H9 (cell line): ENCODE data around the gene DRD5. TPM values are rescaled to one million over a fixed set of nuclear protein-coding genes. Genes with fewer than 3 reads are reported as not detected.

Source experiments
- DNase-seq: peaks from one replicate; pipeline ENCODE4 v3.0.0-alpha.2; 2017
- H2AFZ ChIP-seq: one replicate; pipeline ENCODE4 v1.6.1; 2013; ENCODE audit warnings: mild to moderate bottlenecking, low read length, control low read depth, moderate library complexity
- H2AK5ac ChIP-seq: 2 replicates; pipeline ENCODE4 v1.6.1; 2013; ENCODE audit warnings: low read length, control low read depth, mixed read lengths; ENCODE audit not compliant: insufficient read length
- H2BK120ac ChIP-seq: one replicate; pipeline ENCODE4 v1.6.1; 2013; ENCODE audit warnings: low read depth, mild to moderate bottlenecking, low read length, control low read depth, inconsistent platforms; ENCODE audit not compliant: poor library complexity, severe bottlenecking
- H2BK12ac ChIP-seq: 2 replicates; pipeline ENCODE4 v1.6.1; 2013; ENCODE audit warnings: low read length, control low read depth, mixed read lengths, low read depth; ENCODE audit not compliant: insufficient read length
- H2BK15ac ChIP-seq: 2 replicates; pipeline ENCODE4 v1.6.1; 2013; ENCODE audit warnings: low read depth, low read length, control low read depth
- H2BK20ac ChIP-seq: one replicate; pipeline ENCODE4 v1.6.1; 2013; ENCODE audit warnings: low read depth, mild to moderate bottlenecking, low read length, control low read depth, inconsistent platforms; ENCODE audit not compliant: poor library complexity, severe bottlenecking
- H2BK5ac ChIP-seq: 2 replicates; pipeline ENCODE4 v1.6.1; 2013; ENCODE audit warnings: low read length, control low read depth, mixed read lengths; ENCODE audit not compliant: insufficient read length
- H3K14ac ChIP-seq: 2 replicates; pipeline ENCODE4 v1.6.1; 2013; ENCODE audit warnings: low read length, control low read depth; ENCODE audit not compliant: insufficient read depth
- H3K18ac ChIP-seq: 2 replicates; pipeline ENCODE4 v1.6.1; 2013; ENCODE audit warnings: low read depth, mild to moderate bottlenecking, mixed read lengths, low read length, control low read depth; ENCODE audit not compliant: insufficient read length
- H3K23ac ChIP-seq: 2 replicates; pipeline ENCODE4 v1.6.1; 2013; ENCODE audit warnings: low read length, control low read depth, mixed read lengths, low read depth; ENCODE audit not compliant: insufficient read length
- H3K23me2 ChIP-seq: 2 replicates; pipeline ENCODE4 v1.6.1; 2013; ENCODE audit warnings: low read depth, mild to moderate bottlenecking, mixed read lengths, low read length, control low read depth; ENCODE audit not compliant: insufficient read length, poor library complexity, severe bottlenecking
- H3K27ac ChIP-seq: 2 replicates; pipeline ENCODE4 v1.5.1; 2013; ENCODE audit warnings: low read length, control low read depth, mixed read lengths, low read depth; ENCODE audit not compliant: insufficient read length
- H3K27me3 ChIP-seq: 2 replicates; pipeline ENCODE4 v1.6.1; 2013; ENCODE audit warnings: low read length, control low read depth, inconsistent platforms; ENCODE audit not compliant: insufficient read depth
- H3K4ac ChIP-seq: 2 replicates; pipeline ENCODE4 v1.6.1; 2013; ENCODE audit warnings: low read depth, mild to moderate bottlenecking, control low read depth, inconsistent platforms, low read length, moderate library complexity
- H3K4me1 ChIP-seq: 2 replicates; pipeline ENCODE4 v1.6.1; 2013; ENCODE audit warnings: low read length, control low read depth, inconsistent platforms; ENCODE audit not compliant: insufficient read depth
- H3K4me2 ChIP-seq: 2 replicates; pipeline ENCODE4 v1.6.1; 2013; ENCODE audit warnings: low read length, control low read depth, mixed read lengths; ENCODE audit not compliant: insufficient read length, insufficient read depth
- H3K56ac ChIP-seq: 2 replicates; pipeline ENCODE4 v1.6.1; 2013; ENCODE audit warnings: low read depth, mild to moderate bottlenecking, mixed read lengths, low read length, control low read depth; ENCODE audit not compliant: insufficient read length
- H3K79me1 ChIP-seq: 2 replicates; pipeline ENCODE4 v1.6.1; 2013; ENCODE audit warnings: low read depth, mild to moderate bottlenecking, moderate library complexity, low read length, control low read depth, inconsistent platforms; ENCODE audit not compliant: insufficient read depth, poor library complexity, severe bottlenecking
- H3K79me2 ChIP-seq: 2 replicates; pipeline ENCODE4 v1.6.1; 2013; ENCODE audit warnings: low read length, control low read depth, inconsistent platforms; ENCODE audit not compliant: insufficient read depth
- H3K9ac ChIP-seq: 2 replicates; pipeline ENCODE4 v1.6.1; 2013; ENCODE audit warnings: low read length, control low read depth, mixed read lengths; ENCODE audit not compliant: insufficient read length; ENCODE audit errors: extremely low read depth
- H3K9me3 ChIP-seq: one replicate; pipeline ENCODE4 v1.6.1; 2013; ENCODE audit warnings: low read depth, low read length, inconsistent platforms; ENCODE audit not compliant: control insufficient read depth
- H3T11ph ChIP-seq: one replicate; pipeline ENCODE4 v1.6.1; 2013; ENCODE audit warnings: mild to moderate bottlenecking, low read length, control low read depth, inconsistent platforms
- H4K20me1 ChIP-seq: one replicate; pipeline ENCODE4 v1.6.1; 2013; ENCODE audit not compliant: control insufficient read depth, insufficient read length, insufficient read depth
- H4K5ac ChIP-seq: 2 replicates; pipeline ENCODE4 v1.6.1; 2013; ENCODE audit warnings: low read depth, mild to moderate bottlenecking, mixed read lengths, low read length, control low read depth; ENCODE audit not compliant: insufficient read length
- H4K8ac ChIP-seq: replicated peaks from 2 replicates; pipeline ENCODE4 v1.6.1; 2013; ENCODE audit warnings: low read length, control low read depth, mixed read lengths, low read depth; ENCODE audit not compliant: insufficient read length
- H4K91ac ChIP-seq: 2 replicates; pipeline ENCODE4 v1.6.1; 2013; ENCODE audit warnings: low read depth, mild to moderate bottlenecking, moderate library complexity, mixed read lengths, low read length, control low read depth; ENCODE audit not compliant: insufficient read length
- H3K27ac Mint-ChIP-seq, 3 experiments: 2 replicates in 2 of 3; 3 replicates in 1 of 3; pipeline ENCODE4 v1.8.0; 2020 to 2021; ENCODE audit warnings: mixed read lengths in 3 of 3, mild to moderate bottlenecking in 1 of 3, moderate library complexity in 1 of 3
- H3K27me3 Mint-ChIP-seq: 2 replicates; pipeline ENCODE4 v1.8.0; 2021; ENCODE audit warnings: low read depth, mild to moderate bottlenecking, moderate library complexity, mixed read lengths
- H3K36me3 Mint-ChIP-seq, 3 experiments: 2 replicates in 2 of 3; 3 replicates in 1 of 3; pipeline ENCODE4 v1.8.0; 2020 to 2021; ENCODE audit warnings: low read depth in 3 of 3, mixed read lengths in 3 of 3; ENCODE audit not compliant: insufficient read depth in 1 of 3
- H3K4me1 Mint-ChIP-seq, 2 experiments: 2 replicates each; pipeline ENCODE4 v1.8.0; 2020; ENCODE audit warnings: mixed read lengths in 2 of 2
- H3K4me3 Mint-ChIP-seq, 2 experiments: 2 replicates in 1 of 2; 3 replicates in 1 of 2; pipeline ENCODE4 v1.8.0; 2020 to 2021; ENCODE audit warnings: mild to moderate bottlenecking in 2 of 2, mixed read lengths in 2 of 2, moderate library complexity in 1 of 2
- H3K9me3 Mint-ChIP-seq, 2 experiments: 2 replicates in 1 of 2; 3 replicates in 1 of 2; pipeline ENCODE4 v1.8.0; 2020; ENCODE audit warnings: mild to moderate bottlenecking in 2 of 2, mixed read lengths in 2 of 2, moderate library complexity in 1 of 2
- WGBS: extraction: QIAGEN DNeasy Blood & Tissue Kit; methylation state at CpG from one replicate; pipeline ENCODE4 v1.1.7; 2013; ENCODE audit warnings: missing lambda C conversion rate, low lambda C conversion rate, mixed read lengths; ENCODE audit not compliant: insufficient read length; ENCODE audit errors: extremely low coverage; 5-methylcytosine and 5-hydroxymethylcytosine counted together
- total RNA-seq: library from RNA; stranded (reverse); gene quantifications from 2 replicates; pipeline ENCODE4 v1.2.1, GENCODE V29; 2021
- TF ChIP-seq, protein P1 (sequence below): fragments of 200-600 bp; sonication (generic); conservative IDR thresholded peaks from 3 replicates; pipeline ENCODE4 v1.8.0; 2021; ENCODE audit warnings: antibody characterized with exemption, mild to moderate bottlenecking

The DRD5 gene
- total RNA-seq, 1 experiment from 2014 or later, result not detected

DNA sequence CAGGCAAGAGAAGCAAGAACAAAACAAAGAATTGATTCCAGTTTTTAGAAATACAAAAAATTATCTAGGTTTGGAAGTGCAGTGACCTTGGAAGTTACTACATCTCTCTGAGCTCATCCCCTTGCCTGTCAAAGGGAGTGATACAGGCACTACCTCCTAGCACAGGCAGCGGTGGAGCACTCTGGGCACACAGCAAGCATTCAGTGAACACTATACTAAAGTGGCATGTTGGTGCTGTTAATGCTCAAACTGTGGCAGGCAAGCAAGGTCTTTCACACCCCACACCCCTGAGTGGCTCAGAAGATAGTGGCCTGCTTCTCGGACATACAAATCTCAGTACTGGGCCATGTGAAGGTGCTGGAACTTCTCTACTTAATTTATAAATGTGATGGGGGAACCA is 51.2 kb downstream of the DRD5 start:
- Histone ChIP-seq H2BK20ac (no peak overlapping the region), H3K27me3 (no peaks in the 10 kb centered on the region), H3K14ac (no peak overlapping the region), H2BK5ac (no peak overlapping the region), H2BK12ac (no peak overlapping the region), H3K9ac (no peak overlapping the region), H3K4me2 (no peak overlapping the region), H3K56ac (no peak overlapping the region), H3K9me3 (no peaks in the 10 kb centered on the region), H3K79me2 (no peaks in the 10 kb centered on the region), H3K23me2 (no peaks in the 10 kb centered on the region), H3K18ac (no peak overlapping the region), H4K5ac (no peak overlapping the region), H3T11ph (no peak overlapping the region), H2AFZ (no peak overlapping the region), H3K4me1 (no peaks in the 10 kb centered on the region), H4K20me1 (no peaks in the 10 kb centered on the region), H3K23ac (no peak overlapping the region), H2BK120ac (no peak overlapping the region), H3K79me1 (no peaks in the 10 kb centered on the region), H4K91ac (no peak overlapping the region), H4K8ac (no peak overlapping the region), H2BK15ac (no peak overlapping the region), H2AK5ac (no peak overlapping the region), H3K27ac (no peak overlapping the region), H3K4ac (no peak overlapping the region)
- TF ChIP-seq, protein P1, sequence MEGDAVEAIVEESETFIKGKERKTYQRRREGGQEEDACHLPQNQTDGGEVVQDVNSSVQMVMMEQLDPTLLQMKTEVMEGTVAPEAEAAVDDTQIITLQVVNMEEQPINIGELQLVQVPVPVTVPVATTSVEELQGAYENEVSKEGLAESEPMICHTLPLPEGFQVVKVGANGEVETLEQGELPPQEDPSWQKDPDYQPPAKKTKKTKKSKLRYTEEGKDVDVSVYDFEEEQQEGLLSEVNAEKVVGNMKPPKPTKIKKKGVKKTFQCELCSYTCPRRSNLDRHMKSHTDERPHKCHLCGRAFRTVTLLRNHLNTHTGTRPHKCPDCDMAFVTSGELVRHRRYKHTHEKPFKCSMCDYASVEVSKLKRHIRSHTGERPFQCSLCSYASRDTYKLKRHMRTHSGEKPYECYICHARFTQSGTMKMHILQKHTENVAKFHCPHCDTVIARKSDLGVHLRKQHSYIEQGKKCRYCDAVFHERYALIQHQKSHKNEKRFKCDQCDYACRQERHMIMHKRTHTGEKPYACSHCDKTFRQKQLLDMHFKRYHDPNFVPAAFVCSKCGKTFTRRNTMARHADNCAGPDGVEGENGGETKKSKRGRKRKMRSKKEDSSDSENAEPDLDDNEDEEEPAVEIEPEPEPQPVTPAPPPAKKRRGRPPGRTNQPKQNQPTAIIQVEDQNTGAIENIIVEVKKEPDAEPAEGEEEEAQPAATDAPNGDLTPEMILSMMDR, result no peak
- Mint-ChIP-seq H3K36me3 (no peaks in the 10 kb centered on the region; a peak in 1 of 7 replicates), H3K4me1 (peaks cover 5 to 6% of the 10 kb centered on the region in 2 experiments; a peak in 3 of 4 replicates), H3K9me3 (peaks cover 0 to 2% of the 10 kb centered on the region in 2 experiments; a peak in 1 of 5 replicates), H3K27me3 (peaks cover 4% of the 10 kb centered on the region), H3K27ac (no peak overlapping the region), H3K4me3 (no peak overlapping the region)
- no peak for DNase-seq
- WGBS, result no CpG with 5 or more reads among the region's 2 CpGs
